ENCODE measurements around the gene SFT2D3.

- TF ChIP-seq CTCF (IDR thresholded peaks at IDR 0.05) (no peak), POLR2A (IDR thresholded peaks at IDR 0.05) (no peak)
Measured at GRCh38 chr2:127681288-127681804, 20.0 kb upstream of the SFT2D3 start.

Data from ovary (tissue), 3 donors.